GM12892 (cell line): ENCODE results near the gene TXLNG.
A peak's percentile ranks its signal among the peaks of the same experiment; 100 is the strongest.
"Not testable (repeated sequence)": the region's sequence is repeated elsewhere in the genome, so short reads cannot be mapped to it uniquely, and the experiment has no call there.

ENCODE experiments used
- DNase-seq: peaks from one replicate; pipeline ENCODE4 v3.0.0; 2011; ENCODE audit not compliant: insufficient read length
- FAIRE-seq: peaks from 2 replicates; lab custom pipeline; 2011; peaks lifted over from hg19 to GRCh38; lab: Jason Lieb, UNC
- POLR2A ChIP-seq: IDR thresholded peaks from 2 replicates; pipeline ENCODE4 v1.6.1; 2011; ENCODE audit warnings: low read depth, low read length, control low read depth
- POLR2AphosphoS5 ChIP-seq: IDR thresholded peaks from 2 replicates; pipeline ENCODE4 v1.6.1; 2011; ENCODE audit warnings: low read depth, low read length, control low read depth
- TAF1 ChIP-seq: IDR thresholded peaks from 2 replicates; pipeline ENCODE4 v1.6.1; 2011; ENCODE audit warnings: low read depth, mild to moderate bottlenecking, control low read depth, low read length, borderline replicate concordance

Gene TXLNG

GRCh38 chrX:16770970-16771482 is 15.2 kb upstream of the TXLNG start:
- FAIRE-seq (no peak), DNase-seq (no peak)
- TF ChIP-seq TAF1 = no peak
- no peak for TF ChIP-seq POLR2A
- no peak for TF ChIP-seq POLR2AphosphoS5

GRCh38 chrX:16771483-16772398 is 14.5 kb upstream of the TXLNG start:
- peak; percentile 76 for TF ChIP-seq POLR2A
- TF ChIP-seq POLR2AphosphoS5 = peak; percentile 56; the same call in 1 of the 2 replicates
- no peak for TF ChIP-seq TAF1
- DNase-seq (no peak), FAIRE-seq (no peak)

GRCh38 chrX:16772460-16772859 is 13.8 kb upstream of the TXLNG start:
- TF ChIP-seq POLR2AphosphoS5 (no peak), TAF1 (no peak), POLR2A (no peak)
- FAIRE-seq = no peak
- no peak for DNase-seq

GRCh38 chrX:16774746-16775145 is 11.5 kb upstream of the TXLNG start:
- FAIRE-seq = no peak
- no peak for DNase-seq
- no peak for TF ChIP-seq TAF1
- no peak for TF ChIP-seq POLR2AphosphoS5
- TF ChIP-seq POLR2A = no peak

- no peak for TF ChIP-seq POLR2AphosphoS5
- no peak for TF ChIP-seq POLR2A
- no peak for TF ChIP-seq TAF1
- DNase-seq = no peak
- FAIRE-seq = no peak
Observed at GRCh38 chrX:16778545-16778944, 7.7 kb upstream of the TXLNG start.

- TF ChIP-seq POLR2AphosphoS5 = no peak
- TF ChIP-seq POLR2A = no peak
- no peak for TF ChIP-seq TAF1
- DNase-seq = no peak
- no peak for FAIRE-seq
Observed at GRCh38 chrX:16778993-16779392, 7.3 kb upstream of the TXLNG start.

- not testable (repeated sequence) for DNase-seq, FAIRE-seq
Observed at GRCh38 chrX:16779815-16780214, 6.5 kb upstream of the TXLNG start.

- no peak for DNase-seq
- TF ChIP-seq POLR2A (no peak), TAF1 (no peak), POLR2AphosphoS5 (no peak)
- FAIRE-seq = no peak
Observed at GRCh38 chrX:16783452-16783851, 2.8 kb upstream of the TXLNG start.

- FAIRE-seq, DNase-seq: not testable (repeated sequence)
Observed at GRCh38 chrX:16784440-16784839, 1.8 kb upstream of the TXLNG start.

- DNase-seq (no peak), FAIRE-seq (no peak)
- TF ChIP-seq POLR2AphosphoS5 = no peak
- no peak for TF ChIP-seq TAF1
- no peak for TF ChIP-seq POLR2A
Observed at GRCh38 chrX:16785247-16786138, 773 bp upstream of the TXLNG start.

- FAIRE-seq (no peak), DNase-seq (peak; percentile 41)
- TF ChIP-seq TAF1 (no peak), POLR2AphosphoS5 (no peak)
Observed at GRCh38 chrX:16786791-16787735, 797 bp downstream of the TXLNG start.
